AG10803 (cell line): ENCODE measurements around the gene IGBP1.
A peak's percentile ranks its signal among the peaks of the same experiment; 100 is the strongest.

Source experiments
- DNase-seq: peaks from one replicate; pipeline ENCODE4 v3.0.0; 2010; ENCODE audit warnings: low read depth
- H3K4me3 ChIP-seq: 2 replicates; pipeline ENCODE4 v1.5.1; 2011; ENCODE audit warnings: mild to moderate bottlenecking, low read length, control low read depth
- TF ChIP-seq, protein P1 (sequence below): conservative IDR thresholded peaks from 2 replicates; pipeline ENCODE4 v1.5.1; 2011; ENCODE audit warnings: mild to moderate bottlenecking, low read length, control low read depth, inconsistent platforms

IGBP1 gene

DNA sequence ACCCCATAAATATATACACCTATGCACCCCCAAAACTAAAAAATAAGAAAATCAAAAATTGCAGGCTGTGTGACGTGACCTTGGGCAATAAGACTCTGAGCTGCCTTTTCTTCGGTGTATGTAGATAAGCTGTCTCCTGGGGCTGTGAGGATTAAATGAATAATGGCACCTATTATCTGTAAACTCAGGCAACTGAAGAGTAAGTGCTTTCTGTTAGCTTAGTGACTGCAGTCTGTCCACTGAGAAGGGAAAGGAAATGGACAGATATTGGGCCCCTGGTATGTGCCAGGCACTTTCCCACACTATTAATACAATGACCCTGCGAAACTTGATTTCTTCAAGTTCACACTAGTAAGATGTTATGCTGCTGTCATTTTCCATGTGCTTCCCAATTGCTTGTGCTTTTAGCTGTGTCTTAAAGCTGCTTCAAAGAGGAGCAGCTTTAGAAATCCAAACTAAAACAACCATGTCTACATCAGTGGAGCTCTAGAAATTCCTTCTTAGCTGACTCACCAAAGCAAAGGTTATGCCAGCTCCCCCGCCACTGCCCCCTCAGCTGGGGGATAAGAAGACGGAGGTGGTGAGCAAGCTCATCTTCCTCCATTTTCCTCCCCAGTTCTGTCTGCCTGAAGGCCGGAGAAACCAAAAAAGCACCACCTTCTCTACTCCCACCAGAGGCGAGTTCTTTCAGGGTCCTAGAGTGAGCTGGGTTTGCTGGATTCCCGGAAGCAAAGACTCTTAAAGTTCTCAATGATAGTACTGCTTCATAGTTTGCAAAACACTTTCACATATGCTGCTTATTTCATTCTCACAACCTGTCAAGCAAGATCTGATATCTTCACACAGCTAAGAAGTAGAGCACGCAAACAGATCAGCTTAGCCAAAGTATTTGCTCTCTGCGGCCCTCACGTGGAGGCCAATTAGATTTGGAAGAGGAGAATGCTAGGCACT lies 35.3 kb downstream of the IGBP1 start:
- H3K4me3 ChIP-seq, result peak overlapping the region; percentile 20; the same call in 1 of the 2 replicates
- DNase-seq, result peak; percentile 68
- TF ChIP-seq, protein P1, sequence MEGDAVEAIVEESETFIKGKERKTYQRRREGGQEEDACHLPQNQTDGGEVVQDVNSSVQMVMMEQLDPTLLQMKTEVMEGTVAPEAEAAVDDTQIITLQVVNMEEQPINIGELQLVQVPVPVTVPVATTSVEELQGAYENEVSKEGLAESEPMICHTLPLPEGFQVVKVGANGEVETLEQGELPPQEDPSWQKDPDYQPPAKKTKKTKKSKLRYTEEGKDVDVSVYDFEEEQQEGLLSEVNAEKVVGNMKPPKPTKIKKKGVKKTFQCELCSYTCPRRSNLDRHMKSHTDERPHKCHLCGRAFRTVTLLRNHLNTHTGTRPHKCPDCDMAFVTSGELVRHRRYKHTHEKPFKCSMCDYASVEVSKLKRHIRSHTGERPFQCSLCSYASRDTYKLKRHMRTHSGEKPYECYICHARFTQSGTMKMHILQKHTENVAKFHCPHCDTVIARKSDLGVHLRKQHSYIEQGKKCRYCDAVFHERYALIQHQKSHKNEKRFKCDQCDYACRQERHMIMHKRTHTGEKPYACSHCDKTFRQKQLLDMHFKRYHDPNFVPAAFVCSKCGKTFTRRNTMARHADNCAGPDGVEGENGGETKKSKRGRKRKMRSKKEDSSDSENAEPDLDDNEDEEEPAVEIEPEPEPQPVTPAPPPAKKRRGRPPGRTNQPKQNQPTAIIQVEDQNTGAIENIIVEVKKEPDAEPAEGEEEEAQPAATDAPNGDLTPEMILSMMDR, result no peak

DNA sequence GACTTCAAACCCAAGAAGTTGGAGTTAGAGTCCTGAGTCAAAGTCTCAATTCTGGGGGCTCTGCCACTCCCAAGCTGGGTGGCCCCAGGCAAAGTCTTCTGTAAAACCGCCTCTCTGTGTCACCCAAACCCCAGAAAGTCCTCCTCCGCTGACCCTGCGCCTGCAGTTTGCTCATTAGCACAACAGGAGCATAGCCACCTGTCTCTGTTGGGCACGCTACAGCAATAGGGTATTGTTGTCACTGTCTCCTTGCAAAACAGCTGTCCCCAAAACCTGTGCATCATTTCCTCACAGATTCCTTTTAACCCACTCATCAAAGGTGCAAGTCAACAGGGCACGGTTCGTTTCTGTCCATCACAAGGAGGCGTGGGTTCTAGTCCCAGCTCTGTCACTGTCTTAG lies 36.0 kb downstream of the IGBP1 start:
- no peak overlapping the region for H3K4me3 ChIP-seq
- TF ChIP-seq, protein P1, result no peak
- DNase-seq, result no peak

DNA sequence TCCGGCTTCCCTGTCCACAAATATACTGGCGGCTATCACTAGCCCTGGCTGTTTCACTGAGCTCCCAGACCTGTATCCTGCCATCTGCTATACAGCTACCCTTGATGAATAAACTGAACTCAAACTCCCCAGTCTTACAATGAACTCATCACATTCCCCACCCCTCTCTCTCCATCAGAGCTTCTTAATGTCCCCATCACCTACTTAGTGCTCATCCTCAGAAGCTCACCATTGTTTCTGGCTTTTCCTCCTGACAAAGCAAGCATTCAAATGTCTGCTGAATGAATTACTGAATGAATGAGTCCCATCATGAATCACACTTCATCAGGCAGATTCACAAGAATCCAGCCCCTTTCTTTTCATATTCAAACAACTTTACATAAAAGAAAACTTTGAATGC lies 38.4 kb downstream of the IGBP1 start:
- TF ChIP-seq, protein P1, result no peak
- no peak for DNase-seq
- H3K4me3 ChIP-seq, result no peak overlapping the region

GRCh38 chrX:70172221-70172620 lies 39.0 kb downstream of the IGBP1 start:
- no peak for DNase-seq
- H3K4me3 ChIP-seq, result no peak overlapping the region
- TF ChIP-seq, protein P1, result no peak

DNA sequence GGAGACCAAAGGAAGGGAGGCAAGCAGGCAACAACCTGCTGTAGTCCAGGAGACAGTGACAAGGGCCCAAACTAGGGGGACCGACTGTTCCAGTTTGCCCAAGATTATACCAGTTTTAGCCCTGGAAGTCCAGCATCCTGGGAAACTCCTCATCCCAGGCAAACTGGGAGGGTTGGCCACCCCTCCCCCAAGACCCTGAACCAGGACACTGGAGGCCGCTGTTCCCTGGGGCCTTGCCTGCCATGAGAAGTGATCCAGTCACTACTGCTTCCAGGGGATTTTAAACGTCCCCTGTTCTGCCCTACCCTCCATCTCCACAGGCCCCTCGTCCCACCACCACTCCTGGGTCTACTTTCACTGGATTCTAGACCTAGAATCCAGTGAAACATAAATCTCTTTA lies 39.7 kb downstream of the IGBP1 start:
- no peak for DNase-seq
- H3K4me3 ChIP-seq, result no peak overlapping the region
- TF ChIP-seq, protein P1, result no peak

GRCh38 chrX:70174754-70175153 lies 41.5 kb downstream of the IGBP1 start:
- TF ChIP-seq, protein P1, result no peak
- no peak overlapping the region for H3K4me3 ChIP-seq
- peak; percentile 9 for DNase-seq

DNA sequence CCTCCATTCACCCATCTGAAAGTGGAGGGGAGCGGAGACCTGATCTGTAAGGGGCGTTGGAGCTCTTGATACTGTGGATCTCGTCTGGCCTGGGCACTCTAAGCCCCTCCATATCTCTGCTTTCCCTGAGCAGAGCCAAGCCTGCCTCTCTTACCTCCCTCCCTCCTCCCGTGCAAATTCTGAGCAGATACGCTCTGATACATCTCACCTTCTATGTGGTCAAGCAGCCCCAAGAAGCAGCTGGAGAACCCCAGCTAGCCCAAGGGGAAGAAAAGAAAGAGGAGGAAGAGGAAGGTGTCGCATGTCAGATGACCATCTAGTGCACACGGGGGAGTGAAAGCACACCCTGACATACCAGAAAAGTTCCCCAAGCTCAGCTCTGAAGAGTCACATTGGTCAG lies 42.1 kb downstream of the IGBP1 start:
- no peak overlapping the region for H3K4me3 ChIP-seq
- no peak for DNase-seq
- TF ChIP-seq, protein P1, result no peak
